ENCODE results near the gene SRPX2.

Gene SRPX2

GRCh38 chrX:100643956-100644860 is at the start of gene SRPX2:
SRPX2 (plus strand) TSS chrX:100644199; CDS start chrX:100646323, 2,124 bp downstream.
- peak; percentile 54 for DNase-seq

- no peak for DNase-seq
Measured at GRCh38 chrX:100596601-100597000, 47.4 kb upstream of the SRPX2 start.

GRCh38 chrX:100599456-100599855 is 44.5 kb upstream of the SRPX2 start:
- DNase-seq: no peak

- no peak for DNase-seq
Measured at GRCh38 chrX:100600340-100600739, 43.7 kb upstream of the SRPX2 start.

GRCh38 chrX:100600758-100601157 is 43.2 kb upstream of the SRPX2 start:
- no peak for DNase-seq

GRCh38 chrX:100606753-100607152 is 37.2 kb upstream of the SRPX2 start:
- DNase-seq: no peak

GRCh38 chrX:100609591-100609990 is 34.4 kb upstream of the SRPX2 start:
- DNase-seq: no peak

- DNase-seq: no peak
Measured at GRCh38 chrX:100611951-100612350, 32.0 kb upstream of the SRPX2 start.

- DNase-seq: peak; percentile 43
Measured at GRCh38 chrX:100615005-100615404, 29.0 kb upstream of the SRPX2 start.

- no peak for DNase-seq
Measured at GRCh38 chrX:100623001-100623400, 21.0 kb upstream of the SRPX2 start.

GRCh38 chrX:100625985-100626491 is 18.0 kb upstream of the SRPX2 start:
- no peak for DNase-seq

- no peak for DNase-seq
Measured at GRCh38 chrX:100635040-100635439, 9.0 kb upstream of the SRPX2 start.

GRCh38 chrX:100635989-100636320 is 8.0 kb upstream of the SRPX2 start:
- no peak for DNase-seq

GRCh38 chrX:100636321-100636991 is 7.5 kb upstream of the SRPX2 start, which contains the start of gene TSPAN6:
TSPAN6 (minus strand) TSS chrX:100636806; CDS start chrX:100636694, 112 bp downstream.
- DNase-seq: peak; percentile 84

GRCh38 chrX:100642290-100642689 is 1.7 kb upstream of the SRPX2 start:
- DNase-seq: no peak

GRCh38 chrX:100643212-100643611 is 787 bp upstream of the SRPX2 start:
- no peak for DNase-seq

- DNase-seq: no peak
Measured at GRCh38 chrX:100645106-100645505, 1.1 kb downstream of the SRPX2 start.

GRCh38 chrX:100647095-100647494 is 3.1 kb downstream of the SRPX2 start:
- peak; percentile 42 for DNase-seq

GRCh38 chrX:100647739-100648138 is 3.7 kb downstream of the SRPX2 start:
- no peak for DNase-seq

- DNase-seq: peak; percentile 70
Measured at GRCh38 chrX:100648458-100649417, 4.7 kb downstream of the SRPX2 start.

GRCh38 chrX:100649550-100650356 is 5.8 kb downstream of the SRPX2 start:
- DNase-seq: peak; percentile 70

- DNase-seq: no peak
Measured at GRCh38 chrX:100650841-100651240, 6.8 kb downstream of the SRPX2 start.

Measured in right forelimb (tissue), 1 donor.